Thyroid gland (tissue), 4 donors: ENCODE data around the gene NDUFV2.

Experiments
- CTCF ChIP-seq, 6 experiments: fragments of 200-600 bp in 3 of 6; fragments of 450-650 bp in 3 of 6; sonication (generic) in 3 of 6; IDR thresholded peaks; one replicate each; pipeline ENCODE4 v1.5.1; 2016 to 2019; ENCODE audit warnings: antibody characterized with exemption in 6 of 6, mild to moderate bottlenecking in 2 of 6, inconsistent platforms in 1 of 6, moderate library complexity in 1 of 6
- POLR2A ChIP-seq, 2 donors: fragments of 450-650 bp; IDR thresholded peaks; one replicate each; pipeline ENCODE4 v1.6.1; 2017; ENCODE audit warnings: antibody characterized with exemption in 2 of 2, mild to moderate bottlenecking in 2 of 2, moderate library complexity in 1 of 2

GRCh38 chr18:9153256-9153655, 50.8 kb downstream of the NDUFV2 start:
- TF ChIP-seq CTCF (IDR thresholded peaks at IDR 0.05), result no peak
- no peak for TF ChIP-seq POLR2A (IDR thresholded peaks at IDR 0.05)
